Measurements from ENCODE around the gene SHISA5.

GRCh38 chr3:48503401-48504050, 448 bp downstream of the SHISA5 start:
- TF ChIP-seq EZH2 (IDR thresholded peaks at IDR 0.05) (no peak), POLR2AphosphoS5 (IDR thresholded peaks at IDR 0.05; ENCODE audit: borderline replicate concordance, low read depth, low read length) (no peak)

All from SK-N-MC (cell line).